ENCODE measurements around the gene LZTS3.
"Not testable (repeated sequence)": the region's sequence is repeated elsewhere in the genome, so short reads cannot be mapped to it uniquely, and the experiment has no call there.

LZTS3 gene

GRCh38 chr20:3119044-3119443 lies 54.3 kb downstream of the LZTS3 start (continued):
- no peak for TF ChIP-seq ZNF280C (tag by site-specific recombination; IDR thresholded peaks at IDR 0.05)
- no peak for TF ChIP-seq OVOL3 (tag by site-specific recombination; IDR thresholded peaks at IDR 0.05)

GRCh38 chr20:3117839-3118379 lies 55.4 kb downstream of the LZTS3 start:
- TF ChIP-seq SP7 (tag by site-specific recombination; IDR thresholded peaks at IDR 0.05) = peak; percentile 52
- TF ChIP-seq ZNF335 (tag by site-specific recombination; conservative IDR thresholded peaks at IDR 0.05) = peak; percentile 98
- peak; percentile 89 for TF ChIP-seq ZEB2 (tag by site-specific recombination; IDR thresholded peaks at IDR 0.05)
- TF ChIP-seq PRDM1 (tag by site-specific recombination; IDR thresholded peaks at IDR 0.05) = peak; percentile 64
- peak; percentile 88 for TF ChIP-seq ATF2 (tag by site-specific recombination; IDR thresholded peaks at IDR 0.05; ENCODE audit: low read depth)
- TF ChIP-seq PRDM4 (tag by site-specific recombination; IDR thresholded peaks at IDR 0.05) = peak; percentile 82
- TF ChIP-seq ZNF654 (tag by site-specific recombination; IDR thresholded peaks at IDR 0.05; ENCODE audit: low read depth) = peak; percentile 71
- peak; percentile 73 for TF ChIP-seq ZBTB17 (tag by site-specific recombination; IDR thresholded peaks at IDR 0.05)
- TF ChIP-seq ZNF629 (tag by site-specific recombination; IDR thresholded peaks at IDR 0.05) = peak; percentile 73
- TF ChIP-seq ZNF362 (tag by site-specific recombination; IDR thresholded peaks at IDR 0.05) = 0 out of 2 replicates have a peak, but pooled peaks have one; percentile 26
- TF ChIP-seq CTCF (tag by site-specific recombination; IDR thresholded peaks at IDR 0.05) = peak; percentile 98
- POLR2A ChIA-PET; H3K4me1 ChIP-seq (ENCODE audit: control insufficient read depth, insufficient read depth, low read length); H3K27ac ChIP-seq (ENCODE audit: extremely low read depth, low read depth, low read length); H3K4me3 ChIP-seq (ENCODE audit: low read depth, low read length); H3K9me3 ChIP-seq (ENCODE audit: control insufficient read depth, insufficient read depth, low read depth, low read length): not testable (repeated sequence)
- CTCF ChIA-PET = interaction anchor here (0.7 to 2.0 kb wide), 4 partner anchors 10 to 598 kb away, joined by 3 to 6 read pairs (median 3); no protein-coding TSS in a partner anchor
- H3K36me3 ChIP-seq (ENCODE audit: control insufficient read depth in 2 of 2, insufficient read depth in 1 of 2, low read length in 2 of 2) = peaks cover 8 to 31% of the 10 kb centered on the region in 2 experiments; a peak in 2 of 3 replicates

- CTCF ChIA-PET = interaction anchor here (0.7 to 3.1 kb wide), 5 partner anchors 11 to 63 kb away, joined by 3 to 10 read pairs (median 4); no protein-coding TSS in a partner anchor
- POLR2A ChIA-PET = no interaction called here
- peaks cover 4 to 15% of the 10 kb centered on the region in 2 experiments; a peak in 2 of 3 replicates for H3K36me3 ChIP-seq (ENCODE audit: control insufficient read depth in 2 of 2, insufficient read depth in 1 of 2, low read length in 2 of 2)
- H3K27ac ChIP-seq (ENCODE audit: extremely low read depth, low read depth, low read length) = peak overlapping the region; percentile 24; the same call in 1 of the 2 replicates
- no peak overlapping the region for H3K4me3 ChIP-seq (ENCODE audit: low read depth, low read length)
- no peaks in the 10 kb centered on the region; the same call in 1 of the 2 replicates for H3K4me1 ChIP-seq (ENCODE audit: control insufficient read depth, insufficient read depth, low read length)
- no peaks in the 10 kb centered on the region for H3K9me3 ChIP-seq (ENCODE audit: control insufficient read depth, insufficient read depth, low read depth, low read length)
- TF ChIP-seq PRDM2 (tag by site-specific recombination; IDR thresholded peaks at IDR 0.05; ENCODE audit: borderline replicate concordance) (no peak), MZF1 (tag by site-specific recombination; IDR thresholded peaks at IDR 0.05; ENCODE audit: borderline replicate concordance) (no peak)
These were observed 57.0 kb downstream of the LZTS3 start for GRCh38 chr20:3116341-3116740.
